T47D (cell line): ENCODE measurements around the gene IGF1R.

ENCODE experiments used
- DNase-seq, 2 experiments: peaks; one replicate each; pipeline versions ENCODE4 v3.0.0 to v3.0.0-alpha.2; 2011 to 2012; ENCODE audit warnings: low read depth in 1 of 2, low spot score in 1 of 2
- JUND ChIP-seq: IDR thresholded peaks from 2 replicates; pipeline ENCODE4 v1.6.1; 2012; ENCODE audit warnings: low read depth
- in situ Hi-C: cut with HindIII; loops from 2 replicates; pipeline ENCODE4 v1.10.0; 2016; ENCODE audit warnings: low sequenced_read_pairs, low pct_unique_long_range_greater_than_20kb

The IGF1R gene

DNA sequence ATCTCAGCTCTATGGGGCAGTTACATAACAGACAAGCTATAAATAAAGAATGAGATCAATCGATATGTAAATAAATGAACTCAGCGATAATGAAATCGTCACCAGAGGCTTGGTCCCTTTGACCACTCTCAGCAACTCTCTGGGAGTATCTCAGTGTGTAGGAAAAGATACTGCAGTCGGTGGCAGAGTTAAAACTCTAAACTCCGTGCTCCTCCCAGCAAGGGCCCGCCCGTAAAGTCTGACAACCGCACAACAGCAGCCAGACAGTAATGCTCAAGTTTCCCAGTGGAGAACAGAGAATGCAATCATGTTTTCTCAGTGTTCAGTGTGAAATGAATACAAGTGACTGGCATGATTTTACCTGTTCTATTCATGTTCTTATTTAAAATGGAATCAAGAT is 28.3 kb upstream of the IGF1R start:
- in situ Hi-C loops, result no loop called here
- TF ChIP-seq JUND, result no peak
- no peak for DNase-seq

GRCh38 chr15:98621021-98621420 is 27.3 kb upstream of the IGF1R start:
- no peak for TF ChIP-seq JUND
- DNase-seq, result no peak
- in situ Hi-C loops, result no loop called here

- no peak for TF ChIP-seq JUND
- peak in 1 of 2 experiments; percentile 23 for DNase-seq
- in situ Hi-C loops, result no loop called here
These were observed 22.7 kb upstream of the IGF1R start for GRCh38 chr15:98625614-98626013.

DNA sequence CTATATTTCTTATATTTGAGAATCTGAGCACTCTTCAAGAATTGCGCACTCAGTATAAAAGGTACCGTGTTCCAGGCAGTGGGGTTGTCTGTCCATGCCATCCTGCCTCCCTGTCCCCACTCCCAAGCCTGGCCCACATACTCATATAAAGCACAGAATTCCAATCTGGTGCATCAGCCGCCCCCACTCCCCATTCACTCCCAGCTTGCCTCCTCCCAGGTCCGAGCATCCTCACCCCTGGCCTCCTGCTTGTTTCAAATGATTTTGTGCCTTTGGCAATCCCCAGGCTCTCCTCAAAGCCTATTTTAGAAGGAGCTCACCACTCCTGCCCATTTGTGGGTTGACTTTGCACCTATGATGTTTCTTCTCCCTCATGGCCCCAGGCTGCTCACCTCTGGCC is 22.2 kb upstream of the IGF1R start:
- in situ Hi-C loops, result no loop called here
- DNase-seq, result no peak
- TF ChIP-seq JUND, result no peak

DNA sequence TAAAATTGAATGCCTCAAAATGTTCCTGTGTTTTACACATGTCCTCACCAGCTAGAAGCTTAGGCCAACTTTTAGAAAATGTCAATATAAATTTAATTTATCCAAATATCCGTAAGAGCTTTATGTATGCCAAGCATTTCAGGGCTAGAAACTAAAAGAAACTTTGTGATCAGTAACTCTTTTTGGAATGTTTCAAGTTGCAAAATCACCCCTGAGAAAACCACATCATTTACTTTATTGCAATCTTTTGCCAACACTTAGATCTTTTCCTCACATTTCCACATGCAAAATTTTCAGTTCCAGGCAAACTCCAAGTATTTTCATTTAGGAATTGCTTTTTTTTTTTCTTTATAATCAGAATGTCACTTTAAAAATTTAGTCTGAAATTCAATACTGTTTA is 20.1 kb upstream of the IGF1R start:
- TF ChIP-seq JUND, result no peak
- DNase-seq, result no peak
- in situ Hi-C loops, result no loop called here

GRCh38 chr15:98635848-98636247 is 12.5 kb upstream of the IGF1R start:
- no peak for DNase-seq
- no peak for TF ChIP-seq JUND
- in situ Hi-C loops, result no loop called here

- in situ Hi-C loops, result no loop called here
- no peak for TF ChIP-seq JUND
- no peak for DNase-seq
These were observed 5.2 kb upstream of the IGF1R start for GRCh38 chr15:98643115-98643514.

- in situ Hi-C loops, result no loop called here
- no peak for TF ChIP-seq JUND
- DNase-seq, result no peak
These were observed 1.8 kb upstream of the IGF1R start for GRCh38 chr15:98646546-98647025.

GRCh38 chr15:98647026-98647773 is 1.1 kb upstream of the IGF1R start:
- no peak for TF ChIP-seq JUND
- in situ Hi-C loops, result no loop called here
- DNase-seq, result peak; percentile 31 to 49

DNA sequence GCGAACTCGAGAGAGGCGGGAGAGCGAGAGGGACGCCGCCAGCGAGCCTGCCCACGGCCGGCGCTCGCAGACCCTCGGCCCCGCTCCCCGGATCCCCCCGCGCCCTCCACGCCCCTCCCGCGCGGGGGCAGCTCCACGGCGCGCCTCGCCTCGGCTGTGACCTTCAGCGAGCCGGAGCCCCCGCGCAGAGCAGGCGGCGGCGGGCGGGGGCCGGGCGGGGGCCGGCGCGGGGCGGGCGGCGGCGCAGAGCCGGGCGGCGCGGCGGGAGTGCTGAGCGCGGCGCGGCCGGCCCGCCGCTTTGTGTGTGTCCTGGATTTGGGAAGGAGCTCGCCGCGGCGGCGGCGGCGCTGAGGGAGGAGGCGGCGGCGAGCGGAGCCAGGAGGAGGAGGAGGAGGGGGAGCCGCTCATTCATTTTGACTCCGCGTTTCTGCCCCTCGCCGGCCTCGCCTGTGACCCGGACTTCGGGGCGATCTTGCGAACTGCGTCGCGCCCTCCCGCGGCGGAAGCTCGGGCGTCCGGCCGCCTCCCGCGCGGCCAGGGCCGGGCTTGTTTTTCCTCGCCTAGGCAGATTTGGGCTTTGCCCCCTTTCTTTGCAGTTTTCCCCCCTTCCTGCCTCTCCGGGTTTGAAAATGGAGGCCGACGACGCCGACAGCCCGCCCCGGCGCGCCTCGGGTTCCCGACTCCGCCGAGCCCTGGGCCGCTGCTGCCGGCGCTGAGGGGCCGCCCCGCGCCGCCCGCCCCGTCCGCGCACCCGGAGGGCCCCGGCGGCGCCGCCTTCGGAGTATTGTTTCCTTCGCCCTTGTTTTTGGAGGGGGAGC is 524 bp downstream of the IGF1R start:
- in situ Hi-C loops, result no loop called here
- TF ChIP-seq JUND, result no peak
- DNase-seq, result peak; percentile 45 to 68

DNA sequence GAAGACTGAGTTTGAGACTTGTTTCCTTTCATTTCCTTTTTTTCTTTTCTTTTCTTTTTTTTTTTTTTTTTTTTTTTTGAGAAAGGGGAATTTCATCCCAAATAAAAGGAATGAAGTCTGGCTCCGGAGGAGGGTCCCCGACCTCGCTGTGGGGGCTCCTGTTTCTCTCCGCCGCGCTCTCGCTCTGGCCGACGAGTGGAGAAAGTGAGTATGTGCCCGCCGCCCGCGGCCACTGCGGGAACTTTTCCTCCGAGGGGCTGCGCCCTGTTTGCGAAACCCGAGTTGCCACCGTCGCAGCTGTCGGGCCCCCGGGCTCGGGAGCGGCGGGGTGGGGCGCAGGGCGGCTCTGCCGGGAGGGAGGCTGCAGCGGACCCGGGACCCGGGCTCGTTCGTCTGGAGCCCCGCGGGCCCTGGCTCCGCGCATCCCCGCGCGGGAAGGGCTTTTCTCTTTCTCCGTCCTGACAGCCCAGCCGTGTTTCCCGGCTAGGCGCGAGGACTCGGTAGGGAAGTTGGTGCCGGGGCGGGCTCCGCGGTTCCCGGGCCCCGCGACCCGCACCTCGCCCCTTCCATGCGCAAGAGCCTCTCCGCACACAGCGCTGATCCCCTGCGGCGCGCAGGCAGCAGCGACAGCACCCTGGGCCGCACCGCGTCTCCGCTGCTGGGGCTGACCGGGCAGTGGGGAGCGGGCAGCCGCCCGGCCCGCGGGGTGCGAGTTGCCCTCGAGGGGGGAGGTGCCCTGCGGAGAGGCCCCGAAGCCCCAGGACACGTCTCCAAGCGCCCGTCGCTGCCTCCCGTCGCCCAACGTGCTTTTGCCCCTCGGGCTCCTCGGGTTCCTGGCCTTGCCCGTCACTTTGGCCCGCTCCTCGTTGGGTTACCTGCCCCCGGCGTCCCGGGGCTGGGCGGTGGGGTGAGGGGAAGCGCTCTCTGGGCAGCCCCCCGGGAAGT is 1.4 kb downstream of the IGF1R start:
- TF ChIP-seq JUND, result no peak
- in situ Hi-C loops, result no loop called here
- peak; percentile 23 to 39 for DNase-seq

DNA sequence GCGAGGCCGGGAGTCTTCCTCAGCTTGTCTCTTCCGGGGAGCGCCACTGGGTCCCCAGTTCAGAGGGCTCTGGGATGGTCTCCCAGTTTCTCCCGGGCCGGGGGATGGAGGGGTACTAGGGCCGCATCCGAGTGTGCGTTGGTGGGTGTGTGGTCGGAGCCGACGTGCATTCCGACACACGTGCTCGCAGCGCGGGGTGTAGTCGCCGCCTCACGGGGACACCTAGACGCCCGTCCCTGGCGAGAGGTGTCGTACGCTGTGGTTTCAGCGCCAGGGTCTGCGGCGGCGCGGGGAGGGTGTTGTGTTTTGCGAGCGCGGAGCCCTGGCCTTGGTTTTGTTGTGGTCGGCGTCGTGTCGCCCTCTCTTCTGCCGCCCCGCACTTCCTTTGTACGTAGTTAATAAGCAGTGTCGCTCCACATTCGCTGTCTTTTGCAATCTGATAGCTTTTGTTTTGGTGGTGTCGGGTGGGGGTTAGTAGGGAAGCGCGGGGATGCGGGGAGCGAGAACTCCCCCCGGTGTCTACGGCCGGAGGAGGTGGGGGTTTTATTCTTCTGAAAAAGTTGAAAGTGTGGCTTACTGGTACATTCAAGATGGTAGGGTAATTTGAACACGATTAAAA is 2.2 kb downstream of the IGF1R start:
- no peak for TF ChIP-seq JUND
- in situ Hi-C loops, result no loop called here
- DNase-seq, result peak in 1 of 2 experiments; percentile 49
